Stimulated activated CD8-positive, alpha-beta memory T cell treated with anti-CD3 and anti-CD28 coated beads, Interleukin-15, amount 100 ng/mL, for 4 hours (primary cell): ENCODE measurements around the gene CEND1.

Source experiments
- DNase-seq, 2 donors: peaks; one replicate each; pipeline ENCODE4 v3.0.0-alpha.2; 2020; ENCODE audit warnings: low read depth in 2 of 2

The CEND1 gene

DNA sequence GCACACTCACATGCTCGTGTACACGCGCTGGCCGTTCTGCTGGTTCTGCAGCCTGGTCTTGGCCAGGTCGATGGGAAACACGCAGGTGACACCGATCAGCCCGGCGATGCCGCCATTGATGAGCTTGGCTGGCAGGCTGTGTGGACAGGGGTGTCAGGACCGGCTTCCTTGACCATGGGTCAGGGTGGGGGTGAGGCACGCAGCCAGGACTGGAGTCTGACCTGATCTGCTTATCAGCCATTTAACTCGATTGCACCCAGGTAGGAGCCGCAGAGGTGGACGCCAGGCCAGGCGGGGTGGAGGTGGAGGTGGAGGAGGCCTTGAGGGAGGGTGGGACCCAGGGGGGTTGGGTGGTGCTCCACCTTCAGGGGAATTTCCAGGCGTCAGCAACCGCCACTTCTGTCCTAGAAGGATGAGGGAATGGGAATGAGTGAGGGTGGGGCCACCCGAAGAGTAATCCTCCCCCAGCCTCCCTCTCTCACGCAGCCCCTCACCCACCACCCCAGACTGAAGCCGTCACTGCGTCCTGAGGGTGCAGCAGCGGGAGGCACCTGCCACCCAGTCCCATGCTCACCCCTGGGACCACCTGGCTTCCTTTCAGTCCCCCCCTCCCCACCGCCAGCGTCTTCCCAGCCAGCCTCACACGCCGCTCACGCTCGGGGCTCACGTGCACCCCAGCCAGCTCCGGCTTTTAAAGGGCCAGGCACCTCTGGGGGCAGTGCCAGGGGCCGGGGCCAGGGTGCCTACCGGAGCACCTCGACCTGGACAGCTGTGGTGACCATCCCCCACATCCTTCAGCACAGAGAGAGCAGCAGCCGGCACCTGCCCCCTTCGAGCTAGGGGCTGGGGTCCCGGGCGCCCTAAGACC is 5.1 kb upstream of the CEND1 start:
- DNase-seq: no peak

DNA sequence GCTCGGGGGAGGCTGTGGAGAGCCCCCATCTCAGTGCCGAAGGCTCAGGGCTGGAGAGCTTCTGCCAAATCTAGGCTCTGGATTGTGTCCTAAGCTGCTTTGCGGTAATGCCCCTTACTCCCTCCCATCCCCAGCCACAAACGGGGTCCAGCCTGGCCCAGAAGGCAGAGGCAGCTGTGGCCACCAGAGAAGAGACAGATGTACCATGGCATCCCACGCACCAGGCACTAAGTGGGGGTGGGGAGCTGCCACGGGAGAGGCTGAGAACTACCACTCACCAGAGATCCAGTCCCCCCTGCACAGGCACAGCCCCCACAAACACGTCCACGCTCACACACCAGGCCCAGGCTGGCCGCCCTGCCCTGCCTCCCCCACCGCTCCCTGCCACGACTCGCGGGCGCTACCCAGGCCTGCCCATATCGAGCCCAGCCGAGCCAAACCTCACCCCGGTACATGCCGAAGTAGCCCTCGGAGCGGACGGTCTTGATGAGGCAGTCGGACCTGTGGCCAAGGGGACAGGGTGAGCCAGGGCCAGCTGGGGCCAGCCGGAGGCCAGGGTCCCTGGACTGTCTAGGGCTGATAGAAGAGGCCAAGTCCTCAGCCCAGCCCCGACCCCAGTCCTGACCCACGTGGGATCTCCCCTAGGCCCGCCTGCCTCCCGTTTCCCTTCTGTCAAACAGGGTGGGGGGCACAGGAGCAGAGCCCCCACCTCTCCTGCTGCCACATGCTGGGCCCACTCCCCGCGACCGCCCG is 4.3 kb upstream of the CEND1 start:
- no peak for DNase-seq

DNA sequence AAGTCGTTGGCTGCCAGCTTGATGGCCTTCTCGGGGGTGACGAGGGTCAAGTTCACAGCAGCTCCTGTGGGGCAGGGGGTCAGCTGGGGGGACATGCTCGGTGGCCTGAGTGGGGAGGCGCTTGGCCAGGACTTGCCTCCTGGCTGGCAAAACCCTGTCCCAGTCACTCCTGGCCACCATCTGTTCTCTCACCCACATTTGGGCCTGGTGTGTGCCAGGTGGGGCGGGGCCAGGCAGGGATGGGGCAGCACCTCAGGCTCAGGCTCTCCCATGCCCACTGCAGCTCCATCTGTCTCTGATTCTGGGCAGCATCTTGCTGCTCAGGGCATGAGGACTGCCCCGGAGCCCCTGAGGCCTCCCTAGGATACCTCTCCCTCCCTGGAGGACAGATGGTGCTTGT is 3.7 kb upstream of the CEND1 start:
- no peak for DNase-seq

DNA sequence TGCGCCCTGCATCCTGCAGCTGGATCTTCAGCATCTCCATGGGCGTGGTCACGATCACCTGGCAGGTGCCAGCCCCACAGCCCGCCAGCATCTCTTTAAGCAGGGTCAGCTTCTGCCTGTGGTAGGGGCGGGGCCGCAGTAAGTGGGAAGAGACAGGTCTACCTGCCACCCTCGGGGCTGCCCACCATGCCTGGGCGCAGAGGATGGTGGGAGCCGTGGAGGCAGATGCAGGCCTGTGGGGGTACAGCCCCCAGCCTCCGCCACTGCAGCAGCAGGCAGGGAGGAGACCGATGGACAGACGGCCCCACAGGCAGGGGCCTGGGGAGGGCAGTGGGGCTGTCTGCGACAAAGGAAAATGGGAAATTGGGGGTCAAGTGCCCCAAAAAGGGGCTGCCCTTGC is 3.0 kb upstream of the CEND1 start:
- no peak for DNase-seq

GRCh38 chr11:792535-792821 is 2.6 kb upstream of the CEND1 start:
- no peak for DNase-seq

GRCh38 chr11:791658-792534 is 2.0 kb upstream of the CEND1 start:
- DNase-seq: no peak

DNA sequence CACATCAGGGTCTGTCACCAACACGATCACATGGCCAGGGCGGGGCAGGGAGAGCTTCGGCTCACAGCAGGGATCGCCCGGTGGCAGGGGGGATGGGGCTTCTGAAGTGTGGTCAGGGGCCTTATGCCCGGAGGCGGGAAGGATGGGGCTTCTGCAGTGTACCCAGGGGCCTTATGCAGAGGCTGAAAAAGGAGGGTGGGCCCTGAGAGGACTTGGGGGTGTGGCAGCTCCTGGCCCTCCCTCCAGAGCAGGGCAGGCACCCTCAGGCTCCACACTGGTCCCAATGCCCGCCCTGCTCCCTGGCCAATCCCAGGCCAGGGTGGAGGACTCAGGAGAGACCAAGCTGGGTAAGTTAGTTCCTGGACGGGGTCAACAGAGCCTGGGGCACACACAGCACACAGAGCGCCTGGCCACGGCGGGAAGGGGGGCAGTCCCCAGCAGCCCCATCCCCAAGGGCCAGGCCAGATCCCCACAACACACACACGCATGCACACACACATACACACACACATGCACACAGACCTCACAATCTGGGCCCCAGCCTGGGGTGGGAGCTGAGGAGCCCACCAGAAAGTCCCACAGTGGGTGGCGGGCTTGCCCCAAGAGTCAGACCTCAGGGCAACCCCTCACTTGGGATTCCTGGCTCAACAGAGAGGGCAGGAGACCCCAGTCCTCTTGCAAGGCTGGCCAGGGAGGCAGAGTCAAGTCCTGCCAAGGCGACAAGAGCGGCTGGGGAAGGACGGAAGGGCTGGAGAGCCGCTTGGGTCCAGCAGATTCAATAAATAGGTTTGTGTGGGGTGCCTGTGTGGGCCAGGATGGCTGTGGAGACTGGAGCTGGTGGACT is 1.1 kb upstream of the CEND1 start:
- no peak for DNase-seq

DNA sequence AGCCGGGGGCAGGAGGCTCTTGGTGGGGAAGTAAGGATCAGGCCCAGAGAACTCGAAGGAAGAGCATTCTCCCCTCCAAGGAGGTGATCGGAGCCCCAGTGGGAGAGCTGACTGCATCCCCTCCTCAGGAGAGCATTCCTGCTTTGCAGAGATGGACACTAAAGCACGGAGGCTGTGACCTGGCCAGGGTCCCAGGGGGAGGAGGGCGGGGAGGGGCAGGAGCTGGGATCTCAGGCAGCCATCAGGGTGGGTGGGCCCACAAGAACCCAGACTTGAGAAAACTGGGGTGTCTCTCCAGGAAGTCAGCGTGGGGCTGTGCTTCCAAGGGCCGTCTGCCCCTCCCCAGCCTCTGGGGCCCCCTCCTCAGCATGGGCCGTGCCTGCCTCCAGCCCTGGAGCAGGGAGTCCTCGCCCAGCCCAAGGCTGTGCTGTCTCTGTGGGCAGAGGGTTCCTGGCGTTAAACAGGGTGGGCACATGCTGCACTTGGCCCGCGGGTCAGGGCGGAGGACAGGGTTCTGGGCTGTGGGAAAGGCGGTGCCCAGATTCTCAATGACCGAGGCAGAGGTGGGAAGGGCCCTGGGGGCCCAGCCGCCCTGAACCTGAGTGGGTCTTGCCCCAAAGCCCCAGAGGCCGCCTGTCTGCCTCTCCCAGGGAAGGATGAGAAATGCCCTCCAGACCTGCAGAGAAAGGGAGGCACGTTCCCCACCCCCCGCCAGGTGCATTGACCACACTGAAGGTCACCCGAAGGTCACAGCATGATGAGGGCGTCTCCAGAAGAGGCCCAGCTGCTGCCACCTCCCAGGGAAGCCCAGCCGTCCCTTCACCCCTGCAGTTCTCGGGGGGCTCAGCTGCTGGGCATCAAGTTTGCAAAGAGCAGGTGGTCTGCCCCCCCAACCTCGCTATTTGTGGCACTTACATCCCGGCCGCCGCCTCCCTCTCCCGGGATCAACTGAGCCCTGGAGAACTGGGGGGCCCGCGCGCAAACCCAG is 643 bp downstream of the CEND1 start:
- no peak for DNase-seq

DNA sequence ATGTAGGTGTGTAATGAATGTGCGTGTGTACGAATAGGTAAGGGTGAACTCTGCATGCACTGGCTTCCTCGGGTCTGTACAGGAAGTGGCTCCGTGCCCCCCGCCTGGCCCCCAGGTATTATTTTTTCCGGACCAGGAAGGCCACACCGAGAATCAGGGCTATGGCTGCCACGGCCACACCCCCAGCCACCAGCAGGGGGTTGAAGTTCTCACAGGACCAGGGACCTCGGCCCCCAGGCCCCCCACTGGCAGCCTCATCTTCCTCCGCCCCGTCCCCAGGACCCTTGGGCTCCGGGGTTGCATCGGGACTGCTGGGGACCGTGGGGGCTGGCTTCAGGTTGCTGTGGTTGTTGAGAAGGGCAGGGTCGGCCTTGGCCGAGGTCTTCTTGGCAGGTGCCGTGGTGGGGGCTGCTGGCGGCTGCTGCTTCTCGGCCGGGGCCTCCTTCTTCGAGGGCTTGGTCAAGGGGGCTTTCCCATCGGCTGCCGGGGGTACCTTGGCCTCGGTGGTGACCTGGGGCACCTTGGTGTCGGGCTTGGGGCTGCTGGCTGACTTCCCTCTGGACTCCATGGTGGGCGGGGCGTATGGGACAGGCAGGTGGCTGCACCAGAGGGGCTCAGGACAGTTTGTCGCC is 1.8 kb downstream of the CEND1 start:
- no peak for DNase-seq

DNA sequence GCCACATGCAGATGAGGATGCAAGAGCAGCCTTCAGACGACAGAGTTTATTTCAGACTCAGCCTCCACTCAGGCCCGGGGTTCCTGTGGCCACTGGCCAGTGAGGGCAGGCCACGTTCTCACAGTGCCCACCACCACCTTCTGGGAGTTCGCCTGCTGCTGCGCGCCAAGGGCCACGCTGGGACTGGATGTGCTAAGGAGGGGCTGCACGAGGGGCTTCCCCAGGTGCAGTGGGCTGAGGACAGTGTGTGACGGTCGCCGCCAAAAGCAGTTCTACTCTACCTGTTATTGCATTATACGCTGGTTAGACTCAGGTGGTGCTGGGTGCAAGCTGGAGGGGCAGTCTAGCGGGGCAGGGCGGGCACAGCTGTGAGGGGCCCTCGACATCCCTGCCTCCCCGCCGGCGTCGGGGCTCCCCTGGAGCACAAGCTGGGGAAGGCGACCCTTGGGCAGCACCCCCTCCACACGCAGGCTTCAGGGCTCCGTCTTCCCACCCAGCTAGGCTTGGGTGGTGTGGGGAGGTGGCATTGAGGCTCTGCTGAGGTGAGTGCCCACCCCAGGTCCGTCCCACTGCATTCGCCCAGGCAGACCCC is 2.7 kb downstream of the CEND1 start:
- no peak for DNase-seq

- no peak for DNase-seq
Observed at GRCh38 chr11:786235-787083, 3.4 kb downstream of the CEND1 start.

- no peak for DNase-seq
Observed at GRCh38 chr11:783581-784015, 6.3 kb downstream of the CEND1 start.

GRCh38 chr11:782264-783174 is 7.4 kb downstream of the CEND1 start:
- no peak for DNase-seq

GRCh38 chr11:779955-780532 is 9.8 kb downstream of the CEND1 start:
- DNase-seq: no peak

- DNase-seq: no peak
Observed at GRCh38 chr11:778976-779954, 10.6 kb downstream of the CEND1 start.
